Activated T-cell treated with anti-CD3 and anti-CD28 coated beads, Interleukin-2, amount 50 U/mL, for 72 hours (primary cell): ENCODE results near the gene DPYD. TPM values are rescaled to one million over a fixed set of nuclear protein-coding genes. Genes with fewer than 3 reads are reported as not detected.

Experiments
- ATAC-seq, 2 donors: fragments of 150-1000 bp; cut with Tn5 transposase; replicated peaks in 1 of 2; 2 replicates each; pipeline ENCODE4 v1.10.0; 2021; ENCODE audit warnings: moderate library complexity in 2 of 2, mild to moderate bottlenecking in 1 of 2
- DNase-seq, 2 donors: peaks; one replicate each; pipeline ENCODE4 v3.0.0; 2021 to 2022; ENCODE audit warnings: mixed read lengths in 1 of 2
- H3K27ac Mint-ChIP-seq: one replicate; pipeline ENCODE4 v1.8.0; 2022; ENCODE audit warnings: mild to moderate bottlenecking, moderate library complexity, mixed read lengths
- H3K27me3 Mint-ChIP-seq: one replicate; pipeline ENCODE4 v1.8.0; 2022; ENCODE audit warnings: low read depth, mixed read lengths
- H3K36me3 Mint-ChIP-seq, 2 donors: one replicate each; pipeline ENCODE4 v1.8.0; 2022; ENCODE audit warnings: mixed read lengths in 2 of 2, mild to moderate bottlenecking in 1 of 2; ENCODE audit not compliant: insufficient read depth in 2 of 2
- H3K4me1 Mint-ChIP-seq: one replicate; pipeline ENCODE4 v1.8.0; 2022; ENCODE audit warnings: low read depth, mixed read lengths
- H3K4me3 Mint-ChIP-seq, 2 donors: one replicate each; pipeline ENCODE4 v1.8.0; 2022; ENCODE audit warnings: mild to moderate bottlenecking in 2 of 2, mixed read lengths in 2 of 2, moderate library complexity in 2 of 2
- H3K9me3 Mint-ChIP-seq, 2 donors: one replicate each; pipeline ENCODE4 v1.8.0; 2022; ENCODE audit warnings: mixed read lengths in 2 of 2
- total RNA-seq, 2 donors: library from RNA; stranded (reverse); gene quantifications; one replicate each; pipeline ENCODE4 v1.2.3, GENCODE V29; 2022

Gene DPYD
- total RNA-seq, 2 donors from 2014 or later = 13.4 to 18.2 TPM

- ATAC-seq = no peak
- H3K9me3 Mint-ChIP-seq = no peaks in the 10 kb centered on the region
- DNase-seq = no peak
- no peaks in the 10 kb centered on the region for H3K36me3 Mint-ChIP-seq
- H3K27ac Mint-ChIP-seq = no peak overlapping the region
- H3K4me3 Mint-ChIP-seq = no peak overlapping the region
- H3K4me1 Mint-ChIP-seq = no peaks in the 10 kb centered on the region
- H3K27me3 Mint-ChIP-seq = no peaks in the 10 kb centered on the region
Measured at GRCh38 chr1:97073936-97074335, 846.9 kb downstream of the DPYD start.

- H3K4me3 Mint-ChIP-seq = no peak overlapping the region
- no peaks in the 10 kb centered on the region for H3K4me1 Mint-ChIP-seq
- H3K27me3 Mint-ChIP-seq = no peaks in the 10 kb centered on the region
- DNase-seq (no peak), ATAC-seq (no peak)
- no peaks in the 10 kb centered on the region for H3K36me3 Mint-ChIP-seq
- no peak overlapping the region for H3K27ac Mint-ChIP-seq
- no peaks in the 10 kb centered on the region for H3K9me3 Mint-ChIP-seq
Measured at GRCh38 chr1:97073169-97073568, 847.7 kb downstream of the DPYD start.

GRCh38 chr1:97071173-97071572, 849.7 kb downstream of the DPYD start:
- Mint-ChIP-seq H3K36me3 (no peaks in the 10 kb centered on the region), H3K27ac (no peak overlapping the region), H3K4me3 (no peak overlapping the region), H3K4me1 (no peaks in the 10 kb centered on the region), H3K9me3 (peaks cover 0 to 3% of the 10 kb centered on the region in 2 donors), H3K27me3 (no peaks in the 10 kb centered on the region)
- DNase-seq (no peak), ATAC-seq (no peak)

- H3K27me3 Mint-ChIP-seq = no peaks in the 10 kb centered on the region
- ATAC-seq = no peak
- H3K4me3 Mint-ChIP-seq = no peak overlapping the region
- H3K9me3 Mint-ChIP-seq = peaks cover 0 to 3% of the 10 kb centered on the region in 2 donors
- H3K4me1 Mint-ChIP-seq = no peaks in the 10 kb centered on the region
- no peaks in the 10 kb centered on the region for H3K36me3 Mint-ChIP-seq
- no peak for DNase-seq
- no peak overlapping the region for H3K27ac Mint-ChIP-seq
Measured at GRCh38 chr1:97070376-97070775, 850.5 kb downstream of the DPYD start.

GRCh38 chr1:97069312-97069711, 851.5 kb downstream of the DPYD start:
- DNase-seq (no peak), ATAC-seq (no peak)
- no peaks in the 10 kb centered on the region for H3K27me3 Mint-ChIP-seq
- H3K4me1 Mint-ChIP-seq = no peaks in the 10 kb centered on the region
- H3K4me3 Mint-ChIP-seq = no peak overlapping the region
- H3K36me3 Mint-ChIP-seq = no peaks in the 10 kb centered on the region
- H3K9me3 Mint-ChIP-seq = peaks cover 1 to 3% of the 10 kb centered on the region in 2 donors
- no peak overlapping the region for H3K27ac Mint-ChIP-seq

GRCh38 chr1:97066860-97067259, 854.0 kb downstream of the DPYD start:
- Mint-ChIP-seq H3K36me3 (no peaks in the 10 kb centered on the region), H3K4me1 (no peaks in the 10 kb centered on the region), H3K9me3 (peaks cover 1 to 3% of the 10 kb centered on the region in 2 donors), H3K27me3 (no peaks in the 10 kb centered on the region), H3K4me3 (no peak overlapping the region), H3K27ac (peak overlapping the region; percentile 18)
- ATAC-seq (no peak), DNase-seq (no peak)

- Mint-ChIP-seq H3K4me3 (no peak overlapping the region), H3K36me3 (no peaks in the 10 kb centered on the region), H3K27ac (no peak overlapping the region), H3K4me1 (no peaks in the 10 kb centered on the region), H3K9me3 (peaks cover 3 to 4% of the 10 kb centered on the region in 2 donors), H3K27me3 (no peaks in the 10 kb centered on the region)
- DNase-seq = no peak
- ATAC-seq = no peak
Measured at GRCh38 chr1:97063532-97063931, 857.3 kb downstream of the DPYD start.

GRCh38 chr1:97061604-97062003, 859.2 kb downstream of the DPYD start:
- peaks cover 3 to 4% of the 10 kb centered on the region in 2 donors for H3K9me3 Mint-ChIP-seq
- no peaks in the 10 kb centered on the region for H3K36me3 Mint-ChIP-seq
- ATAC-seq (no peak), DNase-seq (no peak)
- no peaks in the 10 kb centered on the region for H3K4me1 Mint-ChIP-seq
- no peaks in the 10 kb centered on the region for H3K27me3 Mint-ChIP-seq
- H3K27ac Mint-ChIP-seq = no peak overlapping the region
- no peak overlapping the region for H3K4me3 Mint-ChIP-seq

GRCh38 chr1:97056386-97056785, 864.4 kb downstream of the DPYD start:
- Mint-ChIP-seq H3K36me3 (peaks cover 4 to 5% of the 10 kb centered on the region in 2 donors), H3K4me1 (no peaks in the 10 kb centered on the region), H3K9me3 (peaks cover 8 to 9% of the 10 kb centered on the region in 2 donors), H3K27me3 (no peaks in the 10 kb centered on the region), H3K4me3 (no peak overlapping the region), H3K27ac (no peak overlapping the region)
- DNase-seq (no peak), ATAC-seq (no peak)

GRCh38 chr1:97053268-97053667, 867.6 kb downstream of the DPYD start:
- H3K27me3 Mint-ChIP-seq = no peaks in the 10 kb centered on the region
- peaks cover 5 to 9% of the 10 kb centered on the region in 2 donors for H3K9me3 Mint-ChIP-seq
- H3K27ac Mint-ChIP-seq = no peak overlapping the region
- no peaks in the 10 kb centered on the region for H3K4me1 Mint-ChIP-seq
- no peak overlapping the region for H3K4me3 Mint-ChIP-seq
- ATAC-seq (no peak), DNase-seq (no peak)
- peaks cover 4 to 5% of the 10 kb centered on the region in 2 donors for H3K36me3 Mint-ChIP-seq

GRCh38 chr1:97051823-97052222, 869.0 kb downstream of the DPYD start:
- Mint-ChIP-seq H3K27ac (no peak overlapping the region), H3K9me3 (peaks cover 5 to 6% of the 10 kb centered on the region in 2 donors), H3K4me1 (no peaks in the 10 kb centered on the region), H3K36me3 (peaks cover 4 to 5% of the 10 kb centered on the region in 2 donors), H3K27me3 (no peaks in the 10 kb centered on the region), H3K4me3 (no peak overlapping the region)
- ATAC-seq = no peak
- no peak for DNase-seq

- H3K27ac Mint-ChIP-seq = no peak overlapping the region
- H3K9me3 Mint-ChIP-seq = no peaks in the 10 kb centered on the region
- H3K4me3 Mint-ChIP-seq = no peak overlapping the region
- DNase-seq (no peak), ATAC-seq (no peak)
- no peaks in the 10 kb centered on the region for H3K27me3 Mint-ChIP-seq
- no peaks in the 10 kb centered on the region for H3K36me3 Mint-ChIP-seq
- H3K4me1 Mint-ChIP-seq = no peaks in the 10 kb centered on the region
Measured at GRCh38 chr1:97050506-97050905, 870.3 kb downstream of the DPYD start.

GRCh38 chr1:97047421-97047793, 873.4 kb downstream of the DPYD start:
- H3K27ac Mint-ChIP-seq = no peak overlapping the region
- no peak for ATAC-seq
- no peaks in the 10 kb centered on the region for H3K9me3 Mint-ChIP-seq
- no peaks in the 10 kb centered on the region for H3K36me3 Mint-ChIP-seq
- H3K27me3 Mint-ChIP-seq = peaks cover 6% of the 10 kb centered on the region
- no peak overlapping the region for H3K4me3 Mint-ChIP-seq
- DNase-seq = no peak
- H3K4me1 Mint-ChIP-seq = no peaks in the 10 kb centered on the region

GRCh38 chr1:97046765-97047420, 873.9 kb downstream of the DPYD start:
- DNase-seq (no peak), ATAC-seq (no peak)
- Mint-ChIP-seq H3K9me3 (peaks cover 0 to under 1% of the 10 kb centered on the region in 2 donors), H3K27ac (no peak overlapping the region), H3K4me1 (no peaks in the 10 kb centered on the region), H3K36me3 (no peaks in the 10 kb centered on the region), H3K4me3 (no peak overlapping the region), H3K27me3 (peaks cover 6% of the 10 kb centered on the region)
